AML-193 (cell line): ENCODE measurements around the gene COX6B1.
A peak's percentile ranks its signal among the peaks of the same experiment; 100 is the strongest.
"Not testable (repeated sequence)": the region's sequence is repeated elsewhere in the genome, so short reads cannot be mapped to it uniquely, and the experiment has no call there.

ENCODE experiments used
- DNase-seq, 2 experiments: peaks; one replicate each; lab custom pipeline; 2025; lab: John Stamatoyannopoulos, UW

Gene COX6B1

GRCh38 chr19:35633727-35634440, 14.2 kb upstream of the COX6B1 start:
- no peak for DNase-seq

- DNase-seq = no peak
Measured at GRCh38 chr19:35636651-35637050, 11.5 kb upstream of the COX6B1 start.

- DNase-seq = no peak
Measured at GRCh38 chr19:35637165-35637564, 11.0 kb upstream of the COX6B1 start.

DNA sequence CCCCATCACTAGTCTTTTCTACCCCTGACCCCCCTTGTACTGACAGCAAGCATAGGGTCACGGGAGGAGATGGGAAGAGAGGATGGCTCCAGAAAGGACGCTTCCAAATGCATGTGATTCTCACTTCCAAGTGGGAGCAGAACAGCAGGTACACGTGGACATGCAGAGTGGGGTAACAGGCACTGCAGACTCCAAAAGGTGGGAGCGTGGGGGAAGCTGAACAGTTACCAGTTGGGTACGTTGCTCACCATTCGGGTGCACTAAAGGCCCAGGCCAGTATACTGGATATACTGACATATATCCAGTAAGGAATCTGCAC, 8.8 kb upstream of the COX6B1 start:
- no peak for DNase-seq

DNA sequence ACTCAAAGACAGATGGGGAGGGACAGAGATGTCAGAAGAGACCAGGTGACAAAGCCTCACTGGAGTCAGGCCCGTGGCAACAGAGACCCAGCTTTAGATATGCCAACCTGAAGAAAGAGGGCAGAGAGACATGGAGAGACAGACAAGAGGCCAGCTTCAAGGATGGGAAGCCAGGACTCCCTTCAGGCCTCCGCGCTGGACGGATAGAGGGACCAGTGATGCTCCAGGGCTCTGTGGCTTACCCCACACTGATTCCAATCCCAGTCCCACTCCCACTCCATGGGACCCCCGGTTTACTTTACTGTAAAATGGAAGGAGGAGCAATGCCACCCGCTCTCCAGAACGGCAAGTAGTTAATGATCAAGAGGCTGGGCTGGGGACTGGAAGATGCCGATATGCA, 8.3 kb upstream of the COX6B1 start:
- DNase-seq = no peak

GRCh38 chr19:35641515-35642151, 6.5 kb upstream of the COX6B1 start, which contains the start of gene ETV2:
ETV2 (plus strand) TSS chr19:35641745; CDS start chr19:35642461, 716 bp downstream.
- no peak for DNase-seq

- no peak for DNase-seq
Measured at GRCh38 chr19:35642312-35642711, 5.8 kb upstream of the COX6B1 start.

DNA sequence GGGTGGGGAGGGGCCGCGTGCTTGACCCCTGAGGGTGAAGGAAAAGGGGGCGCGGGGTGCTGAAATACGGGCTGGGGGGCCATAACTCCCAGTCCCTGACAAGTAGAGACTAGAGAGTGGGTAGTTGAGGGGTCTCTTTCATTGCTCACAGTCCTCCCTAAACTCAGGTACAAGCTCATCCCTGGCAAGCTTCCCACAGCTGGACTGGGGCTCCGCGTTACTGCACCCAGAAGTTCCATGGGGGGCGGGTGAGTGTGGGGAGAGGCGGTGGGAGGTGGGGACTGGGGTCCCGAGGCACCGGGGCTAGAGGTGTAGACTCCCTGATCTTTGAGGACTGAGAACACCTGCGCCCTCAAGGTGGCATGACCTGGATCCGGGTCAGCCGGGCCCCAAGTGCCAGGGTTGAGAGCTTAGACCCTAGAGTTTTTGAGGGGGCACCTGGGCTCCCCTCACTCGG, 5.3 kb upstream of the COX6B1 start:
- no peak for DNase-seq

DNA sequence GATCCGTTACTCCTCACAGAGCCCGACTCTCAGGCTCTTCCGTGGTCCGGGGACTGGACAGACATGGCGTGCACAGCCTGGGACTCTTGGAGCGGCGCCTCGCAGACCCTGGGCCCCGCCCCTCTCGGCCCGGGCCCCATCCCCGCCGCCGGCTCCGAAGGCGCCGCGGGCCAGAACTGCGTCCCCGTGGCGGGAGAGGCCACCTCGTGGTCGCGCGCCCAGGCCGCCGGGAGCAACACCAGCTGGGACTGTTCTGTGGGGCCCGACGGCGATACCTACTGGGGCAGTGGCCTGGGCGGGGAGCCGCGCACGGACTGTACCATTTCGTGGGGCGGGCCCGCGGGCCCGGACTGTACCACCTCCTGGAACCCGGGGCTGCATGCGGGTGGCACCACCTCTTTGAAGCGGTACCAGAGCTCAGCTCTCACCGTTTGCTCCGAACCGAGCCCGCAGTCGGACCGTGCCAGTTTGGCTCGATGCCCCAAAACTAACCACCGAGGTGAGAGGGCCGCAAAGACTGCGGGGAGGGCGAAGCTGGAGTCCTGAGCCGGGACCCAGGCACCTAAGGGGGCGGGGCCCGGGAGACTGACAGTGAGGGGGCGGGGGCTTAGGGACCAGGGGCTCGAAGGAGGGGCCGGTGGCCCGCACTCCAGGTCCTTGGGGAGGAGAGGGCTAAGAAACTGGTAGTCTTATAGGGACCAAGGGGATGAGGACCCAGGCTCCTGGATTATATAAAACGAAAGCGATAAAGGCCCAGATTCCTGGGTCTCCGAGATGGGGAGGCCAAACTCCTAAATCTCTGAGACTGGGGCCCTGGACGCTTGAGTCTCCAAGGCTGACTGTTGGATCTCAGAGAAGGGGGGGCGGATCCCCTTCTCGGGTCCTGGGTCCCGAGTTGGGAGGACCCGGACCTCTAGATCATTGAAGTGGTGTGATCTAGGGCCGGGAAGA, 4.6 kb upstream of the COX6B1 start:
- peak; percentile 66 to 71 for DNase-seq

DNA sequence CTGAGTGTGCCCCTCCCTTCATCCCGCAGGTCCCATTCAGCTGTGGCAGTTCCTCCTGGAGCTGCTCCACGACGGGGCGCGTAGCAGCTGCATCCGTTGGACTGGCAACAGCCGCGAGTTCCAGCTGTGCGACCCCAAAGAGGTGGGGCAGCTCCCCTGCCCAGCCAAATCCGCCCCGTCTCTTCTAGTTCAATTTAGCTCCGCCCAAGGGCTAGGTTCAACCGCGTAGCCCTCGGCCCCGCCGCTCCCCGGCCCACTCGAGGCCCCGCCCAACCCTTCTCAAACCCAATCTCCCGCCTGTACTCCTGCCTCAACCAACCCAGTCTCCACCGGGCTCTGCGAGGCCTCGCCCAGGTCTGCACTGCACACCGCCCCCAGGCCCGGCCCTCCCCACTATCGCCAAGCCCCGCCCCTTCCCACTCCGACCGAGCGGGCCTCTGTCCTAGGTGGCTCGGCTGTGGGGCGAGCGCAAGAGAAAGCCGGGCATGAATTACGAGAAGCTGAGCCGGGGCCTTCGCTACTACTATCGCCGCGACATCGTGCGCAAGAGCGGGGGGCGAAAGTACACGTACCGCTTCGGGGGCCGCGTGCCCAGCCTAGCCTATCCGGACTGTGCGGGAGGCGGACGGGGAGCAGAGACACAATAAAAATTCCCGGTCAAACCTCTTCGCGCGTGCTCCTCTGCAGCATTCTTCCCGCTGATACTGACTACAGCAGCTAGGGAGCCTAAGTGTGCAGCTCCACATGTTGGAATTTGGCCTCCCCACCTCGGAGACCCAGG, 3.7 kb upstream of the COX6B1 start:
- peak; percentile 84 to 89 for DNase-seq

GRCh38 chr19:35644987-35645679, 3.0 kb upstream of the COX6B1 start:
- DNase-seq = peak; percentile 53 to 57

GRCh38 chr19:35645680-35646511, 2.2 kb upstream of the COX6B1 start:
- DNase-seq = no peak

DNA sequence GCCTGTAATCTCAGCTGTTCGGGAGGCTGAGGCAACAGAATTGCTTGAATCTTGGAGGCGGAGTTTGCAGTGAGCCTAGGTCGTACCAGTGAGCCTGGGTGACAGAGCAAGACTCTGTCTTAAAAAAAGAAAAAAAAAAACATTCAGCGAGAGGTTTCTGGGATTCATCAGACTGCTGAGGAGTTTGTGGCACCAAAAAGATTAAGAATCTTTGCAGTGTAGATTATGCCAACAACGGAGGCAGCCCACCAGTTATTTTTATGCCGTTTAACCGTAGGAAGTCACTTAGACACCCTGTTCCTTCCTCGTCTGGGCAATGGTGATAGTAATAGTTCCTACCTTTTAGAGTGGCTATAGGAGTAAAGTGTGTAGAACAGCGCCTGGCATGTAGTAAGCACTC, 2.5 kb downstream of the COX6B1 start:
- no peak for DNase-seq

GRCh38 chr19:35654828-35655227, 6.7 kb downstream of the COX6B1 start:
- not testable (repeated sequence) for DNase-seq

- DNase-seq = no peak
Measured at GRCh38 chr19:35655600-35655999, 7.5 kb downstream of the COX6B1 start.

- DNase-seq = no peak
Measured at GRCh38 chr19:35656700-35657099, 8.6 kb downstream of the COX6B1 start.

- DNase-seq = no peak
Measured at GRCh38 chr19:35657904-35658700, 10.0 kb downstream of the COX6B1 start.

- DNase-seq = no peak
Measured at GRCh38 chr19:35661995-35662340, 13.8 kb downstream of the COX6B1 start.

GRCh38 chr19:35663981-35664380, 15.9 kb downstream of the COX6B1 start:
- DNase-seq = no peak

GRCh38 chr19:35665157-35665556, 17.0 kb downstream of the COX6B1 start:
- no peak for DNase-seq
